AG04449 (cell line): ENCODE measurements around the gene MTSS2.

ENCODE experiments used
- CTCF ChIA-PET: fragments of 350-600 bp; formaldehyde crosslinking; extraction: SDS; loops from one replicate; lab custom pipeline; 2021; ENCODE audit warnings: antibody characterized with exemption; lab: Yijun Ruan, JAX
- POLR2A ChIA-PET: fragments of 400-600, 350-600 bp; formaldehyde crosslinking; extraction: SDS; loops from one replicate; lab custom pipeline; 2020; ENCODE audit warnings: antibody characterized with exemption, inconsistent platforms; lab: Yijun Ruan, JAX
- DNase-seq: peaks from one replicate; pipeline ENCODE4 v3.0.0-alpha.2; 2010; ENCODE audit warnings: low read depth, low spot score
- H3K4me3 ChIP-seq: 2 replicates; pipeline ENCODE4 v1.5.1; 2011; ENCODE audit warnings: low read depth, mild to moderate bottlenecking, control low read depth, low read length
- TF ChIP-seq, protein P1 (sequence below): IDR thresholded peaks from one replicate; pipeline ENCODE4 v1.5.1; 2011; ENCODE audit warnings: mild to moderate bottlenecking, moderate library complexity, low read length, control low read depth, inconsistent platforms; ENCODE audit not compliant: insufficient read depth; ENCODE audit errors: missing control alignments

Gene MTSS2

GRCh38 chr16:70696355-70696754 lies 10.5 kb upstream of the MTSS2 start:
- CTCF ChIA-PET, result interaction anchor here (1.0 to 1.1 kb wide), 3 partner anchors 42 to 75 kb away, joined by 3 read pairs; no protein-coding TSS in a partner anchor

DNA sequence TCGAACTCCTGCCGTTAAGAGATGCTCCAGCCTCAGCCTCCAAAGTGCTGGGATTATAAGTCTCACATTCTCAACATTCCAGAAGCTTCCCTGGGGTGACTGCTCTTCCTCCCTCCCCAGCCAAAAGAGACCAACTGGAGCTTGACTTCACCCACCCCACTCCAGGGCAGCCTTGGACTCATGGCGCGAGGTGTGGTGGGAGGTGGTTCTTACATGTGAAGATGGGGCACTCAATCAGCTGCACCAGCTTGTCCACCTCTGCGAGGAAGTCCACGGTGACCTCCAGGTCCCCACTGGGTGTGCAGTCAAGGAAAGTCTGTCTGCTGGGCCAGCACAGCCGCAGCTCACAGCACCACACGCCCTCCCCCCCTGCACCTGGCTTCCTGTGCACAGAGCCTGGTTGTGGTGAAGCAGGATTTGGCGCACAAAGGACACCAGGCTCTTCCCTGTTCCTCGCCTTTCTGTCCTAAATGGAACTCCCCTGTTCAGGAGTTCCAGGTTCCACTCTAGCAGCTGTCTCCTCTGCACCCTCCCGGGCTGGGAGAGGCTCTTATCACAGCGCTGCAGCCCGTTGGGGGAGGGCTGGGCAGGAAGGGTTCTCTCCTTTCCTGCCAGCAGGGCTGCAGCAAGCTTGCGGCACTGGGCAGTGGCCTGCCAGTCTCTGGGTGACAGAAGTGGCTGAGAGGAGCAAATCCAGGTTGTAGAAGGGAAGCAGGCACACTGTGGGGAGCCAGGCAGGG lies 9.6 kb upstream of the MTSS2 start:
- POLR2A ChIA-PET, result no interaction called here
- DNase-seq, result no peak
- no peak overlapping the region for H3K4me3 ChIP-seq
- CTCF ChIA-PET, result interaction anchor here (1.8 kb wide), 1 partner anchor 75 kb away, joined by 10 read pairs; no protein-coding TSS in a partner anchor
- TF ChIP-seq, protein P1, sequence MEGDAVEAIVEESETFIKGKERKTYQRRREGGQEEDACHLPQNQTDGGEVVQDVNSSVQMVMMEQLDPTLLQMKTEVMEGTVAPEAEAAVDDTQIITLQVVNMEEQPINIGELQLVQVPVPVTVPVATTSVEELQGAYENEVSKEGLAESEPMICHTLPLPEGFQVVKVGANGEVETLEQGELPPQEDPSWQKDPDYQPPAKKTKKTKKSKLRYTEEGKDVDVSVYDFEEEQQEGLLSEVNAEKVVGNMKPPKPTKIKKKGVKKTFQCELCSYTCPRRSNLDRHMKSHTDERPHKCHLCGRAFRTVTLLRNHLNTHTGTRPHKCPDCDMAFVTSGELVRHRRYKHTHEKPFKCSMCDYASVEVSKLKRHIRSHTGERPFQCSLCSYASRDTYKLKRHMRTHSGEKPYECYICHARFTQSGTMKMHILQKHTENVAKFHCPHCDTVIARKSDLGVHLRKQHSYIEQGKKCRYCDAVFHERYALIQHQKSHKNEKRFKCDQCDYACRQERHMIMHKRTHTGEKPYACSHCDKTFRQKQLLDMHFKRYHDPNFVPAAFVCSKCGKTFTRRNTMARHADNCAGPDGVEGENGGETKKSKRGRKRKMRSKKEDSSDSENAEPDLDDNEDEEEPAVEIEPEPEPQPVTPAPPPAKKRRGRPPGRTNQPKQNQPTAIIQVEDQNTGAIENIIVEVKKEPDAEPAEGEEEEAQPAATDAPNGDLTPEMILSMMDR, result no peak

More at GRCh38 chr16:70696355-70696754, 10.5 kb upstream of the MTSS2 start:
- POLR2A ChIA-PET, result interaction anchor here (1.1 kb wide), 1 partner anchor 19 kb away, joined by 3 read pairs; no protein-coding TSS in a partner anchor
- TF ChIP-seq, protein P1, result no peak
- H3K4me3 ChIP-seq, result no peak overlapping the region
- DNase-seq, result no peak

GRCh38 chr16:70694868-70695218 lies 9.0 kb upstream of the MTSS2 start:
- TF ChIP-seq, protein P1, result no peak
- POLR2A ChIA-PET, result no interaction called here
- CTCF ChIA-PET, result interaction anchor here (1.8 kb wide), 1 partner anchor 76 kb away, joined by 10 read pairs; no protein-coding TSS in a partner anchor

GRCh38 chr16:70694088-70694867 lies 8.4 kb upstream of the MTSS2 start:
- TF ChIP-seq, protein P1, result no peak
- POLR2A ChIA-PET, result no interaction called here
- no peak for DNase-seq
- CTCF ChIA-PET, result interaction anchor here (1.8 to 3.5 kb wide), 3 partner anchors 44 to 77 kb away, joined by 10 to 25 read pairs (median 14); no protein-coding TSS in a partner anchor
- no peak overlapping the region for H3K4me3 ChIP-seq

More at GRCh38 chr16:70694868-70695218, 9.0 kb upstream of the MTSS2 start:
- no peak for DNase-seq
- no peak overlapping the region for H3K4me3 ChIP-seq

DNA sequence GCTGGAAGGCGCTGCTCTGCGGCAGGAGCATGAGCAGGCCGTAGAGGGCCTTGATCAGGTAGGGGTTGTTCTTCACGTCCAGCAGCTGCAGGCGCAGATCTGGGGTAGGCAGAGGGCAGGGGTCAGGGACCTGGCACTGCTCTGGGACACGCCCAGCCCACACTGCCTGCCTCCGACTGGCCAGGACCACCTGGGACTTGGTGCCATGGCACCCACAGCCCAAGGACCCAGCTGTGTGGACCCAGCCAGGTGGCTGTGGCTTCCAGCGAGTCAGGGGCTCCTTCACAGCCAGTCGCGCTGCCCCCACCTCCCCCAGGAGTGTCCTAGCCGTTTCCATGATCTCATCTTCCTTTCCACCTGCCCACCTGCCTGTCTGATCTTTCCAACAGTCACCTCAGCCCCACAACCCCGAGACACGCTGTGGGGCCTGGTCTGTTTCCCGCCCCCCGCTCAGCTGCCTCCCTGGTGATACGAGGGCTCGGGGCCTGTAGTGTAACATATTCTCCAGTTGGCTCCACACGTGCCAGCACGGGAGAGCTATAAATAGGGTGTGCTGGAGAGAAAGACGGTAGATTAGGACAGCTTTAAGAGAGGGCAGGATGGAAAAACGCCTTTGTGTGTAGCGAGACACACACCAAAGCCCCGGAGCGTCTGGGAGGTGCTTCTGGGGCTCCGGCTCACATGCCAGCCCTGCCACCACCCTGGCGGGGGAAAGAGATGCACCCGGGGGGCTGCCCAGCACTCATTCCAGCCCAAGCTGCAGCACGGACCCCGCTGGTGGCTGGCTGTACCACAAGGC lies 7.2 kb upstream of the MTSS2 start:
- POLR2A ChIA-PET, result interaction anchor here (1.0 to 1.9 kb wide), 2 partner anchors 10 to 22 kb away, joined by 5 read pairs; no protein-coding TSS in a partner anchor
- TF ChIP-seq, protein P1, result no peak

More for the DNA sequence above, 7.2 kb upstream of the MTSS2 start:
- CTCF ChIA-PET, result interaction anchor here (0.7 to 3.5 kb wide), 7 partner anchors 8 to 78 kb away, joined by 3 to 25 read pairs (median 3); no protein-coding TSS in a partner anchor
- H3K4me3 ChIP-seq, result no peak overlapping the region
- no peak for DNase-seq
